Measurements from ENCODE around the gene EIF5B.

EIF5B gene

GRCh38 chr2:99374747-99375146 lies 37.6 kb downstream of the EIF5B start:
- no peak for DNase-seq

DNA sequence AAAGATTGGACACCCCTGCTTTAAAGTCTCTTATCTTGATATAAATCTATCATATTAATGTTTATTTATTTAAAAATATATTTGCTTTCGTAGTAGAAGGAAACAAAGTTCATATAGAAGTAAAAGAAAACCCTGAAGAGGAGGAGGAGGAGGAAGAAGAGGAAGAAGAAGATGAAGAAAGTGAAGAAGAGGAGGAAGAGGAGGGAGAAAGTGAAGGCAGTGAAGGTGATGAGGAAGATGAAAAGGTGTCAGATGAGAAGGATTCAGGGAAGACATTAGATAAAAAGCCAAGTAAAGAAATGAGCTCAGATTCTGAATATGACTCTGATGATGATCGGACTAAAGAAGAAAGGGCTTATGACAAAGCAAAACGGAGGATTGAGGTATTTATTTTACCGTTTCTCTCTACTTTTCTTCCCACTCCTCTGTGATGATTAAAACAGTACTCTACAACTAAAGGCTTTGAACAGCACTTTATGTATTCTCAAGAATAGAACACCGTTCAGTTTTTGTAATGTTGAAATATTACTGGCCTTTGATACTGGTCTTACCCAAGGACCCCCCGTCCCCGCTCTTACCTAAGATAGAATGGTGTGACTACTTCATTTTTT lies 39.2 kb downstream of the EIF5B start:
- no peak for DNase-seq

- DNase-seq = no peak
These were observed 40.7 kb downstream of the EIF5B start for GRCh38 chr2:99377879-99378278.

- no peak for DNase-seq
These were observed 43.3 kb downstream of the EIF5B start for GRCh38 chr2:99380376-99381010.

GRCh38 chr2:99382143-99382542 lies 45.0 kb downstream of the EIF5B start:
- no peak for DNase-seq

DNA sequence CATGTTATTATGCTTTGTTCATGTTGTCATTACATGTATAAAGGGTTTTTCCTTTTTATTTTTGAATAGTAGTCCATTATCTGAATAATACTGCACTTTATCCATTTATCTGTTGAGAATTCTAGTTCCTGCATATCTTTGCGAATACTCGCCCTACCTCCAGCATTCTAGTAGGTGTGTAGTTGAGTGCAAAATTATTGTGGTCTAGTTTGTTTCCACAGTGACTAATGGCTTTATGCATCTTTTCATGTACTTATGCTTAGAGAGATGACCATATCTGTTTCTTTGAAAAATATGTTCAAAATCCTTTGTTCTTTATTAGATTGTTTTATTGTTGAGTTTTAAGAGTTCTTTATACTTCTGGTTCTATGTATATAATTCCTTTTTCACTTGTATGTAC lies 48.8 kb downstream of the EIF5B start:
- DNase-seq = no peak

DNA sequence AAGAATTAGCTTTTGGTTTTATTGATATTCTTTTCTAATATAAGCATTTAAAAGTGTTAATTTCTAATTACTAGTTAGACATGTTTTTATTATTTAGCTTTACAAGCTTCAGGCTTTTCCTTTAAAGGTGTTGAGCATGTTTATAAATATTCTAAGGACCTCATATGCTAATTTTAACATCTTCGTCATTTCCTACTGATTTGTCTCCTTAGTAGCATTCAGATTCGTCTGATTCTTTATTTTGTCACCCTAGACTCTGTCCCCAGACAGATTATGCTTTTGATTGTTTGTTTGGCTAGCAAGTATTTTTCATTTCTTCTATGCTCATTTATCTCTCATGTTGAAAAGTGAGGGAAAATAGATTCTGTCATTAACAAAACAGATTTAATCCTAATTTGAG lies 51.7 kb downstream of the EIF5B start:
- no peak for DNase-seq

DNA sequence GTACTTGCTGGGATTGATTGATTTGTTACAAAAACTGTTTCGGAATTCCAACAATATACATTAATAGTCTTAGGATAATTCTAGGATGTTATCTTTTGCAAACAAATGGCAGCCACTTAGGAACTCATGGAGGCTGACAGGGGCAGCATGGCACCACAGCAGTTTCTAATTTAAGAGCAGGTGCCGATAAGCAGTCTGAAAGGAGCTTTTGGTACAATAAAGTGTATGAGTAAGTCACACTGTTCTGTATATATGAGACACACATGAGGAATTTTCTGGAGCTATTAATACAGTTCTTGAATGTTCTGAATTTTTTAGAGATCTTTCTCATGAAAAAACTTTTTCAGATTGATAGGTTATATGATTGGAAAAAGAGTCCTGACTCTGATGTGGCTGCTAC lies 52.2 kb downstream of the EIF5B start:
- DNase-seq = no peak

GRCh38 chr2:99389946-99390345 lies 52.8 kb downstream of the EIF5B start:
- DNase-seq = no peak

- no peak for DNase-seq
These were observed 58.5 kb downstream of the EIF5B start for GRCh38 chr2:99395589-99396130.

- no peak for DNase-seq
These were observed 60.2 kb downstream of the EIF5B start for GRCh38 chr2:99397266-99397920.

GRCh38 chr2:99398303-99398702 lies 61.1 kb downstream of the EIF5B start:
- no peak for DNase-seq

DNA sequence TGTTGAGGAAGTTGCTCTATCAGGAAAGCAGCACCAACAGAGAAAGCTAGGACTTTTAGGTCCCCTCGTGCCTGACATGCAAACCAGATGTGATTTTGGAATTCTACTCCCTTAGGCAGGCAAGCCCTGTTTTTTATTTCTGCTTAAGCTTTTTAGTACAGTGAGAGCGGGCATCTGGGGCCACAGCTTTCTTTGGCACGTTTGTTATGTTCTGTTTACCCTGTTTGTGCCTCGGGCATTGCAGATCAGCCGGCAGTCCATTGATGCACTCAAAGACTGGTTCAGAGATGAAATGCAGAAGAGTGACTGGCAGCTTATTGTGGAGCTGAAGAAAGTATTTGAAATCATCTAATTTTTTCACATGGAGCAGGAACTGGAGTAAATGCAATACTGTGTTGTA lies 61.9 kb downstream of the EIF5B start:
- DNase-seq = no peak

DNA sequence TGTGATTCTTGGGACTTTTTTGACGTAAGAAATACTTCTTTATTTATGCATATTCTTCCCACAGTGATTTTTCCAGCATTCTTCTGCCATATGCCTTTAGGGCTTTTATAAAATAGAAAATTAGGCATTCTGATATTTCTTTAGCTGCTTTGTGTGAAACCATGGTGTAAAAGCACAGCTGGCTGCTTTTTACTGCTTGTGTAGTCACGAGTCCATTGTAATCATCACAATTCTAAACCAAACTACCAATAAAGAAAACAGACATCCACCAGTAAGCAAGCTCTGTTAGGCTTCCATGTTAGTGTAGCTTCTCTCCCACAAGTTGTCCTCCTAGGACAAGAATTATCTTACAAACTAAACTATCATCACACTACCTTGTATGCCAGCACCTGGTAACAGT lies 62.6 kb downstream of the EIF5B start:
- no peak for DNase-seq

- no peak for DNase-seq
These were observed 64.7 kb downstream of the EIF5B start for GRCh38 chr2:99401841-99402240.

DNA sequence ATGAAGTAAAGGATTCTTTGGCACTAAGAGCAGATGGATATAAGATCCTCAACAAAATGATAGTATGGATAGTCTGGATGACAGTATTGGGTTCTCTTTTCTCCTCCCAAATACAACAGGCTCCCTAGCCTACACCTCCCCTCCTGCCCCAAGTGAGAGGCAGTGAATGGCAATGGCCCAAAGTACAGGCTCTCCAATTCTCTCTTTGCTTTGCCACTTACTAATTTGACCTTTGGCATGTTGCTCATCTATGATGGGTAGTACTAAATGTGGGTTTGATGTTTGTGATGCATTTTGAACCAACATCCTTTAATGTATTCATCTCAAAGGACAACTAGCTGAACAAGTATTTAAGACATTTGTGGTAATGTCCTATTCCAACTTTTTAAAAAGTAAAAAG lies 65.9 kb downstream of the EIF5B start:
- DNase-seq = no peak

- no peak for DNase-seq
These were observed 66.3 kb downstream of the EIF5B start for GRCh38 chr2:99403524-99403923.

GRCh38 chr2:99404039-99404796 lies 67.0 kb downstream of the EIF5B start:
- no peak for DNase-seq

GRCh38 chr2:99404797-99405669 lies 67.8 kb downstream of the EIF5B start:
- no peak for DNase-seq

DNA sequence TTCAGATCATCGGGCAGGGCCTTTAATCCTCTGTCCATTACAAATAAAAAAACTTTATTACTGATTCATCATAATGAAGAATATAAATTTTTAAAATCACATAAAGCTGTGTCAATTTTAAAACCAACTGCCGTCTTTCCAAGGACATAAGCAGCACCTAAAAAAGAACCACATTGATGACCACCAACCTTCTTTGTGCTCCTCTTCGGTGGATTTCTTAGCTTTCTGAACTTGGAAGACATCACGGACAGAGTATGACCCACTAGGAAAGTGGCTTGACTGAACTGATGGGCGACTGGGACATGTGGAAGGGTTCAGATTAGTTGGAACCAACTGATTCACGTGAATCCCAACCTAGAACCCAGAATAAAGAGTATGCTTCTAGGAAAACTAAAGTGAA lies 68.9 kb downstream of the EIF5B start:
- DNase-seq = no peak

- DNase-seq = no peak
These were observed 73.1 kb downstream of the EIF5B start for GRCh38 chr2:99410276-99410675.

DNA sequence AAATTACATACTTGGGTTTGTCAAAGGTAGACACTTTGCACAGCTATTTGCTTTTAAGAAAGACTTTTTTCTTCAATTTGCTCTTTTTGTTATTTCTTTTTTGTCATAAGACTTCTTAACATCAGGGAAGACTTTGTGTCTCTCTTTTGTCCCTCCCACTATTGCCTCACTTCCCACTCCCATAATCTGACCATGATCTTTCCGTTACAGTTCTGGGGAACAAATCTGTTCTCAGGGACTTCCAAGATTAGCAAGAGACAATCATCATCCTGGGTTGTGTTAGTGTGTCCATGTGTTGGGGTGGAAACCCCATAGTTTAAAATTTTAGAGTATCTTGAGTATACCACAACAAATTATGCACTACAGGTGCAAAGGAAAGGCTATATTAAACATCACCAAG lies 77.4 kb downstream of the EIF5B start:
- DNase-seq = no peak

DNA sequence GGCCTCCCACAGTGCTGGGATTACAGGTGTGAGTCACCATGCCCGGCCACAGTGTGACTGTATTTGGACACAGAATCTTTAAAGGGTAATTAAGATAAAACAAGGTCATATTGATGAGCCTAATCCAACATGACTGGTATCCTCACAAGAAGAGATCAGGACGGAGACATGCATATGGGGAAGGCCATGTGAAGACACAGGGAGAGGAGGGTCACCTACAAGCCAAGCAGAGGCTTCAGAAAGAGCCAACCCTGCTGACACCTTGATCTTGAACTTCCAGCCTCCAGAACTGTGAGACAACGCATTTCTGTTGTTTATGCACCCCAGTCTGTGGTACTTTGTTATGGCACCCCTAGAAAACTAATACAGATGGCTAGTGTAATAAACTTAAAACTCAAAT lies 80.2 kb downstream of the EIF5B start:
- no peak for DNase-seq

All from NCI-H2107 (cell line).